Vagina (tissue), 2 donors: ENCODE measurements around the gene RYR1.

ENCODE experiments used
- CTCF ChIP-seq, 3 experiments: fragments of 450-650 bp in 2 of 3; fragments of 200-600 bp in 1 of 3; sonication (generic) in 1 of 3; IDR thresholded peaks; one replicate each; pipeline ENCODE4 v1.5.1; 2017 to 2019; ENCODE audit warnings: antibody characterized with exemption in 3 of 3, mild to moderate bottlenecking in 2 of 3, moderate library complexity in 2 of 3
- POLR2A ChIP-seq, 2 donors: fragments of 450-650 bp; IDR thresholded peaks; one replicate each; pipeline ENCODE4 v1.6.1; 2017; ENCODE audit warnings: antibody characterized with exemption in 2 of 2, mild to moderate bottlenecking in 2 of 2, moderate library complexity in 2 of 2
- POLR2AphosphoS5 ChIP-seq, 2 donors: sonication (generic); formaldehyde crosslinking; IDR thresholded peaks; one replicate each; pipeline ENCODE4 v1.9.0; 2017; ENCODE audit warnings: antibody characterized with exemption in 2 of 2, mild to moderate bottlenecking in 2 of 2, low read depth in 1 of 2; ENCODE audit not compliant: insufficient read depth in 1 of 2

- TF ChIP-seq POLR2A (IDR thresholded peaks at IDR 0.05) (no peak), CTCF (IDR thresholded peaks at IDR 0.05) (no peak), POLR2AphosphoS5 (IDR thresholded peaks at IDR 0.05; ENCODE audit: insufficient read depth in 1 of 2, low read depth in 1 of 2) (no peak)
These were observed 16.3 kb upstream of the RYR1 start for GRCh38 chr19:38417146-38417543.
